ENCODE data around the gene APOBEC2. TPM values are rescaled to one million over a fixed set of nuclear protein-coding genes. Genes with fewer than 3 reads are reported as not detected.

Gene APOBEC2
- total RNA-seq, 2 donors from 2014 or later: 2.3 to 4.0 TPM

- peak overlapping the region; percentile 50 to 85 (median 77) for H3K27ac ChIP-seq
- 18 to 38% methylated on average over 2 of the region's 2 CpGs for WGBS, 2 donors
Measured at GRCh38 chr6:41065550-41066026, 12.6 kb downstream of the APOBEC2 start.

GRCh38 chr6:41066867-41067304, 13.9 kb downstream of the APOBEC2 start:
- intact Hi-C loops (cut with DNase I): loop anchor here (5.0 kb wide), 1 partner anchor 35 kb away; no protein-coding TSS in a partner anchor

More at GRCh38 chr6:41065550-41066026, 12.6 kb downstream of the APOBEC2 start:
- DNase-seq (no peak), ATAC-seq (peak; percentile 73)
- Histone ChIP-seq H3K27me3 (no peaks in the 10 kb centered on the region), H3K4me3 (no peak overlapping the region), H3K36me3 (replicated peaks in 1 of 2; ENCODE audit: insufficient read depth in 1 of 2, low read depth in 2 of 2) (no peaks in the 10 kb centered on the region), H3K9me3 (no peaks in the 10 kb centered on the region), H3K4me1 (peaks cover 69% of the 10 kb centered on the region)
- intact Hi-C loops (cut with DNase I): loop anchor here (5.0 kb wide), 1 partner anchor 33 kb away; no protein-coding TSS in a partner anchor
- no peak for TF ChIP-seq POLR2A (IDR thresholded peaks at IDR 0.05)
- TF ChIP-seq, protein P1, sequence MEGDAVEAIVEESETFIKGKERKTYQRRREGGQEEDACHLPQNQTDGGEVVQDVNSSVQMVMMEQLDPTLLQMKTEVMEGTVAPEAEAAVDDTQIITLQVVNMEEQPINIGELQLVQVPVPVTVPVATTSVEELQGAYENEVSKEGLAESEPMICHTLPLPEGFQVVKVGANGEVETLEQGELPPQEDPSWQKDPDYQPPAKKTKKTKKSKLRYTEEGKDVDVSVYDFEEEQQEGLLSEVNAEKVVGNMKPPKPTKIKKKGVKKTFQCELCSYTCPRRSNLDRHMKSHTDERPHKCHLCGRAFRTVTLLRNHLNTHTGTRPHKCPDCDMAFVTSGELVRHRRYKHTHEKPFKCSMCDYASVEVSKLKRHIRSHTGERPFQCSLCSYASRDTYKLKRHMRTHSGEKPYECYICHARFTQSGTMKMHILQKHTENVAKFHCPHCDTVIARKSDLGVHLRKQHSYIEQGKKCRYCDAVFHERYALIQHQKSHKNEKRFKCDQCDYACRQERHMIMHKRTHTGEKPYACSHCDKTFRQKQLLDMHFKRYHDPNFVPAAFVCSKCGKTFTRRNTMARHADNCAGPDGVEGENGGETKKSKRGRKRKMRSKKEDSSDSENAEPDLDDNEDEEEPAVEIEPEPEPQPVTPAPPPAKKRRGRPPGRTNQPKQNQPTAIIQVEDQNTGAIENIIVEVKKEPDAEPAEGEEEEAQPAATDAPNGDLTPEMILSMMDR (IDR thresholded peaks at IDR 0.05): no peak

DNA sequence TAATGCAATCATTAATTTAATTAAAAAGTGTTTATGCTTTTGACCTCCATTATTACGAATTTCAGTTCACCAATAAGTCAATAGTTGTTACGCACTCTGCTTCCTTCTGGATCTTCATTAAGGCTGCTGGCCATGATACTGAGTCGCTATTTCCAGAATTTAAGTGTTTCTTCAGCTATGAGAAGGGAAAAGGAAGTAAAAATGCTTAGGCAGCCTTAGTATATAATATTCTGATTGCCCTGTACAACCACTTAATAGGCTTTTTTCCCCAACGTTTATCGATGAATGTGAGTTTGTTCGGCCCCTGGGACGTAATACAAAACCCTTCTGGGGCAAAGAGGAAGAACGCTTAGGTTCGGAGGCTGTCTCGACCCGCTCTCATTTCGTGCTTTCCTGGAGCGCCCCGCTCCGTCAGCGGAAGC, 18.5 kb downstream of the APOBEC2 start:
- ATAC-seq (no peak), DNase-seq (peak in 1 of 4 donors; percentile 84)
- TF ChIP-seq, protein P1 (IDR thresholded peaks at IDR 0.05): no peak
- TF ChIP-seq POLR2A (IDR thresholded peaks at IDR 0.05): no peak
- peaks cover 42% of the 10 kb centered on the region for H3K4me1 ChIP-seq
- peak overlapping the region; percentile 23 to 26 for H3K4me3 ChIP-seq
- no peaks in the 10 kb centered on the region for H3K9me3 ChIP-seq
- H3K27ac ChIP-seq: peak overlapping the region; percentile 97 to 100 (median 100)
- intact Hi-C loops (cut with DNase I): no loop called here
- no peaks in the 10 kb centered on the region for H3K36me3 ChIP-seq (replicated peaks in 1 of 2; ENCODE audit: insufficient read depth in 1 of 2, low read depth in 2 of 2)
- WGBS, 2 donors: 0% methylated on average over 16 of the region's 16 CpGs
- H3K27me3 ChIP-seq: no peaks in the 10 kb centered on the region

More at GRCh38 chr6:41066867-41067304, 13.9 kb downstream of the APOBEC2 start:
- H3K4me1 ChIP-seq: peaks cover 63% of the 10 kb centered on the region
- H3K4me3 ChIP-seq: no peak overlapping the region
- WGBS, 2 donors: 26 to 28% methylated on average over 3 of the region's 3 CpGs
- ATAC-seq (peak; percentile 30), DNase-seq (peak; percentile 86 to 91 (median 88))
- H3K36me3 ChIP-seq (replicated peaks in 1 of 2; ENCODE audit: insufficient read depth in 1 of 2, low read depth in 2 of 2): no peaks in the 10 kb centered on the region
- H3K9me3 ChIP-seq: no peaks in the 10 kb centered on the region
- TF ChIP-seq, protein P1 (IDR thresholded peaks at IDR 0.05): peak; percentile 45 to 94 (median 88)
- no peak for TF ChIP-seq POLR2A (IDR thresholded peaks at IDR 0.05)
- peak overlapping the region in 3 of 4 donors; percentile 72 to 85 (median 82) for H3K27ac ChIP-seq
- no peaks in the 10 kb centered on the region for H3K27me3 ChIP-seq

DNA sequence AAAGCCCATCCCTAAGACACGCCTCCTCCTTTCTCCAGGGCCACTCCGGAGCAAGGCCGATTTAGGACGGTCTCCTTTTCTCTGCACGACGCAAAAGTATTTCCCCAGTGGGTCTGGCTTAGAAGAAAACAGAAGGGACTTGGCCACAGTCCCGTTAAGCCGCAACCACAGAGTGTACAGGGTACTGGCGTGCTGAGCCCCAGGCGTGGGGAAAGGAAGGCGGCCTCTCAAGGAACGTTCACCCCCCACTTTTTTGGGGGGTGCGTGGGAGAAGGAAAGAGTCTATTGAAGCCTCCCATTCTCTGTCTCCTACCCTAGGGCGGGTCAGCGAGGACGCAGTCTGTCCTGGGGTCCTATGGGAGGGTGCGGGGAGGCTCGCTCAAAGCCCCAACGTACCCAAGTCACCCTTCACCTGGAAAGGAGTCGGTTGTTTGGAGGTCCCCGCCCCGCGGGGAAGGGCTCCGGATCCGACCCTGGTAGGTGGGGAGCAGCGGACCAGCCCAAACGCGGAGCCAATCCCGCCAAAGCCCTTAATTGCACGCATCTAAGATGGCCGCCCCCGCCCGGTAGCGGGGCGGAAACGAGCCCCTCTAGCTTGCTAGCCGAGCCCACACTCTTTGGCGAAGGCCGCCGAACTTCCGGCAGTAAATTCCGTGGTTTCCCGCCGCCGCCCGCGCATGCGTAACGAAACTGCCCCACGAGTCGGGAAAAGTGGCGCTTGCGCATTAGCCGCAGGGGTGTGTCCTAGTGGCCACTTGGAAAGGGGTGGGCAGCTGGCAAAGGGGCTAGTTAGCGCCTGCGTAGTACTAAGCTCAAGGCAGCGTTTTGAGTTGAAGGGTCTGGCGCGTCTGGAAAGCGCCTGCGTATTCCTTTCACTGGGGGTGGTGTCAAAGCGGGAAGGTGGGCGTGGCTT, 19.2 kb downstream of the APOBEC2 start, which contains the start of gene OARD1:
OARD1 (minus strand) TSS at position 434 of the 913 bp plus-strand sequence. CDS start 722 bp downstream, outside the sequence.
- Histone ChIP-seq H3K4me3 (peak within 1 kb of the TSS; percentile 76 to 83), H3K36me3 (replicated peaks in 1 of 2; ENCODE audit: insufficient read depth in 1 of 2, low read depth in 2 of 2) (no peaks in the 10 kb centered on the region), H3K27me3 (no peaks in the 10 kb centered on the region), H3K4me1 (peaks cover 40% of the 10 kb centered on the region), H3K27ac (peak within 1 kb of the TSS; percentile 97 to 100 (median 100)), H3K9me3 (no peaks in the 10 kb centered on the region)
- DNase-seq (peak; percentile 99), ATAC-seq (peak; percentile 80)
- WGBS, 2 donors: 1% methylated on average over 30 to 63 of the region's 63 CpGs
- intact Hi-C loops (cut with DNase I): no loop called here
- TF ChIP-seq, protein P1 (IDR thresholded peaks at IDR 0.05): peak in 3 of 7 experiments; percentile 26 to 38 (median 32)
- TF ChIP-seq POLR2A (IDR thresholded peaks at IDR 0.05): peak; percentile 80 to 93 (median 88)
